Activated CD4-positive, alpha-beta T cell treated with anti-CD3 and anti-CD28 coated beads, Interleukin-2, Interleukin-6, amounts not matched to agents 100 ng/mL and 50 ng/mL, durations not matched to agents 16 hours and 8 hours (primary cell): ENCODE results near the gene ABCC12.

Experiments used
- DNase-seq: peaks from one replicate; pipeline ENCODE4 v3.0.0-alpha.2; 2020

The ABCC12 gene

DNA sequence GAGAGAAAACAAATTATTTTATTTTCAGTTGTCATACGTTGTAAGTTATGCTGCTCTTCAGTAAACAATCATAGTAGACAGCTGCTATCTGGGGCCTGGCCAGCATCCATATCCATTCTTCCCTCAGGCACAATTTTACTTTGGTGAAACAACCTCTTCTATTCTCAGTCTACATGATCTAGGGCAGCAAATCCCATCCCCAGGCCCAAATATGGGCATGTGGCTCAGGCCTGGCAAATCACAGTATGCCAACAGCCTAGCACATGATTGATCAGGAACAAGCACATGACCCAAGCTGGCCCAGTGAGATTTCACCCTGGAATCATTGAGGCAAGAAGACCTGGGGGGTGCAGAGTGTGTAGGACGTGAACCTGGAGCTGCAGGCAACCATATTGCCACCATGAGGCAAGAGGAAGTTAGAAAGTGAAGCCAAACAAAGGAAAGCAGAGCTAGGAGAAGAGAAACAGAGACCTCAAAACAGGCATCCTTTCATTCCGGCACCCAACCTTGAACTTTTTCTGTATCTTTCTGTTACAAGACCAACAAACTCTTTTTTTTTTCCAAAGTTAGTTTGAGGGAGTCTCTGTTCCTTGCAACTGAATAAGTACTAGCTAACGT, 10.3 kb upstream of the ABCC12 start:
- no peak for DNase-seq

DNA sequence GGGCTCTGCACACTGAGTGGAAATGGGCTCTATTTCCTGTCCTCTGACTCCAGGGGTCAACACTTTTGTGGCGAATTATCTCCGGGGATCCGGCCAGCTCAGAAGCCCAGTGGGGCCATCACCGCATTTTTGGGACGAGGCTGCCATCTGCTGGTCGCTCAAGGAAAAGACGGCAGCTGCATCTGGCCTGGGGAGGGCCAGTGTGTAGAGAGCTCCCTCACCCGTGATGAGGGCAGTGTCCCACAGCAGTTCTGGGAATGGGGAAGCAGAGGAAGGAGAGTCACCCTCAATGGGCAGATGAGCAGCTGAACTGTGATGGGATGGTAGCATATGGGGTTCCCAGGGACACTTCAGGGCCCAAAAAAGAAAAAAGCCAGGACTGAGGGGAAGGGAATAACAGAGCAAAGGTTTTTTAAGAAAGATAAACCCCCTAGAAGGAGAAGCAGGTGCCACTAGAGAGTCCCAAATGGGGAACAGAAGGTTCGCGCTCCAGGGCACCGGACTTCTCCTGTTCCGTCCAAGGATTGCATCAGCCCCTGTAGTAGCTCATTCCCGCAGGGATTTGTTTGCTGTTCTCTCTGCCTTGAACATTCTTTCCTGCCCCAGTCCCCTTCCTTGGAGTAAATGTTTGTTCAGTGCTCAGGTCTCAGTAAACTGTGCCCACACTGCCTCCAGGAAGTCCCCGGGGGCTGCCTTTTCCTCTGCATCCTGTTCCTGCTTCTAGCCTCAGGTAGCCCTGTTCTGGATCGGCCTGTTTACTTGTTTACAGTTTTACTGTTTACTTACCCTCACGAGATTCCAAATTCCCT, 9.3 kb upstream of the ABCC12 start:
- peak; percentile 79 for DNase-seq

DNA sequence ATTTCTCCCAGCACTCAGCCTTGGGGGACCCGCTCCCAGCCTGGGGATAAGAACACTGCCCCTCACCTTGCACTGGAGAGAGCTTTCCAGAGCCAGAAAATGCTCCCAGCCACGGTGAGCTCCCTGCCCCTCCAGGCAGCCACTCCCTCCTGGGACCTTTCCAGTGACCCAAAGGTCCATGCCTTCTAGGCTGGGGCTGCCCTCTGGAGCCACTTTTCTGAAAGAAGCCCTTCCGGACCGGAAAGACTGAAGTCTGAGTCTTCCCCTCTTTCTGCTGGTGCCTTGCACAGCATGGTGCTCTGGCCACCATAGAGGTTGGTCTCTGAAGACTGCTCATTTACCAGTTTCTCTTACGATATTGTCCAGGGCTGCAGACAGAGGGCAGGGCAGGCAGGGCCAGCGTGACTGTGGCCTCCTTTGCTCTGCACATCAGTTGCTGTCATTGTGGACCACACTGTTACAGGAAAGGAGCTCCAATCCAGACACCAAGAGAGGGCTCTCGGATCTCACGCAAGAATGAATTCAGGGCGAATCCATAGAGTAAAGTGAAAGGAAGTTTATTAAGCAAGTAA, 7.1 kb upstream of the ABCC12 start:
- DNase-seq = no peak

DNA sequence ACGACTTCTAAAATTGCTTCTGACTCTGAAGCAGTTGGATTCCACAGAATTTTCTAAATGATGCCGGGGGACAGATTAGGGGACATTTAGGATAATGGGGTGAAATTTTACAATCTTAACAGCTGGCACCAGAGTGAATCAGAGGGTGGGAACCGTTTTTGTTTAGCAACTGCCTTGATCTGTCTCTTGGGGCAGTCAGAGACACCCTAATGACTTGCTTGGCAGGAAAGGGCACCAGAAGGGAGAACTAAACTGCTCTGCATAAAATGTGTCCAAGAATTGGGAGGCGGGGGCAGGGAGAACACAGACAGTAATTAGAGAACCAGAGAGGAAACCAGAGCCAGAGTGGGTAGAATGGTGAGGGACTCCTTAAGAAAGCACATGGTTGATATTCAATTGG, 6.1 kb upstream of the ABCC12 start:
- no peak for DNase-seq

DNA sequence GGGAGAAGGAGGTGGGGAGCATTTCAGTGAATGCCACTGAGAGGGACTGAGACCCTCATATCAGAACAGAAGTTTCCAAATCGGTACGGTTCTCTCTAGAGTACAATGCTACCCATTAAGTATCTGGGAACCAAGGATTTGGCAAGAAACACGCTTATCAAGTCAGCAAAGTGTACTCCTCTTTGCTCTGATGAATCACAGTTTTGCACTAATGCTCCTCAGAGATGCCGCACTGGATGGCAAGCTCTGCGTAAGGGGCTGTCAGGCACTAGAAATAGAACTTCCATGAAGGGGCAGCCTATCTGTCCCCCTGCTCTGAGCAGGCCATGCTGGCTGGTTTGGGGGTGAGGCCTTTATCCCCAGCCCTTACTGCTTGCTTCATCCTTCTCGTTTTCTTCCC, 4.8 kb upstream of the ABCC12 start:
- DNase-seq = no peak

DNA sequence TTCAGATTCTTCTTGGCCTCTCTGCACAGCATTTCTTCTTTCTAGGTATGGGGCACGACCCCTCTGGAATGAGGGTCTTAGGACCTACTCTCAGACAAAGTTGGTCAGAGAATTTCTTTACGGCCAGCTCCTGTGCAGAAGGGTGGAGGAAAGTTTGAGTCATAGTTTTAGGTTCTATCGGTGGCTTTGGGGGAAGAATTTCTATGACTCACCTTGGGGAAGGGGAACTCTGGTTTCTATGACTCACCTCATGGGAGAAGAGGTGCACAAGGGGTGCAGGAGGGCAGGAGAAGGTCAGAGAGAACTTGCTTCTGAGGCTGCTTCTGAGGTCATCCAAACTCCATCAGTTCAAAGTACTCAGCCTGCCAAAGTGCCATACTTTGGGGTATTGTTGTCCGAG, 2.5 kb upstream of the ABCC12 start:
- DNase-seq = peak; percentile 85

DNA sequence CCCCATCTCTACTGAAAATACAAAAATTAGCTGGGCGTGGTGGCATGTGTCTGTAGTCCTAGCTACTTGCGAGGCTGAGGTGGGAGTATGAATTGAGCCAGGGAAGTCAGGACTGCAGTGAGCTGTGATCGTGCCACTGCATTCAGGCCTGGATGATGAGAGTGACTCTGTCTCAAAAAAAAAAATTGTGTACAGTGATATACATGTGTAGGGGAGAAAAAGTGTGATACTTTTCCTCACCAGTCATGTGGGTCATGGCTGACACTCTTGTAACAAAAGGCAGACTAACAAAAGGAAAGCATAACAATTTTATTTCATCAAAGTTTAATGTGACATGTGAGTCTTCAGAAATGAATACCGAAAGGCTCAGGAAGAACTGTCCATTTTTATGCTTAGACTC, 2.0 kb upstream of the ABCC12 start:
- no peak for DNase-seq

DNA sequence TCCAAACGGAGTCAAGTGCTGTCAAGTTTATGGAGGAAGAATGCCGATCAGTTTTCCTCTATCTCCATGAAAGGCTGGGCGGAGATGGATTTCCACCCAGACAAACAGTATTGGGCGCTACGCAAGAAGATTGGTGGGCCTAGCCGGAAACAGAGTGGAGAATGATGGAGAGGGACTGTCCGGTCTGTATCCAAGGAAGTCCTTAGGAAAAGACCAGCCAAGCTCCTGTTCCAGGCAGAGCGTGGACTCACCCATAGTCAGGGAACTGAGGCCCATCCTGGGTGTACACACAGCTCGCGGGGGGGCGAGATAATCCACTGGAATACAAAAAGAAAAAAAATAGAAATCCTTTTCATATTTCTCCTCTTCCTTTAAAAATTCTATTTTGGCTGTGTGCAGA, 1.5 kb upstream of the ABCC12 start:
- no peak for DNase-seq

DNA sequence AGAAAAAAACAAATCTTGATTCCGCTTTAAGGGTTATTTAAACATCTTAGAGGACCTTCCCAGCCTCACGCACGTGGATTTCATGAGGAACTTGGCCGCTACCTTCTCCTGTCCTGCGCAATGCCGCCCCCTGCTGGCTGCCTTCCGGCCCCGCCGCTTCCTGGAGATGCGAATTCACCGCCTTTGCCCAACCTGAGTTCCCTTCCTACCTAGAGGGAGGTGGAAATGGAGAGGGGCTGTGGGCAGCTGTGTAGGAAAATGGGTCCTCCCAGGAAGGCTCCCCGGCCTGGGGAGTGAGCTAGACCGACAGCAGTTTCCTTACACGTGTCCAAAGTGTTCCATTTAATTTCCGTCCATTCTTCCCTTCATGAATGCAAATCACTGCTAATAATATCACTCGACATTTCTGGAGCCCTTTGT, 1.0 kb upstream of the ABCC12 start:
- peak; percentile 87 for DNase-seq

DNA sequence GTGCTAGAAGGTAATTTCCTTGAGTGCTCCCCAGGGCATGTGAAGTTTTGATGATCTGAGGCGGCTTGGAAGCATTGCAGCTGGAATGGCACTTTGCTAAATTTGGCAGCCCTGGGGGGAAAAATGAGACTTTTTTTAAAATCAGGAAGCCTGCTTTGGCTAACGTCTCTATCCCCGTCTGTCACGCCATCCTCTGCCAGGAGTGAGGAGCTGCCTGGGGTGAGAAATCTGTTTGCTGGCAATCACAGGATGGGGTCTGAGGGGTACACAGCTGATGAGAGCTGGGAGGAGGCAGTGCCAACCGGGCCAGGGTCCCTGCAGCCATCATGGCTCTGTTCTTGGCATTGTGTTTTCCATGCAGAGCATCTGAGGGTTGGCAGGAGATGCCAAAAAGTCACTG, 2.0 kb downstream of the ABCC12 start:
- DNase-seq = no peak

DNA sequence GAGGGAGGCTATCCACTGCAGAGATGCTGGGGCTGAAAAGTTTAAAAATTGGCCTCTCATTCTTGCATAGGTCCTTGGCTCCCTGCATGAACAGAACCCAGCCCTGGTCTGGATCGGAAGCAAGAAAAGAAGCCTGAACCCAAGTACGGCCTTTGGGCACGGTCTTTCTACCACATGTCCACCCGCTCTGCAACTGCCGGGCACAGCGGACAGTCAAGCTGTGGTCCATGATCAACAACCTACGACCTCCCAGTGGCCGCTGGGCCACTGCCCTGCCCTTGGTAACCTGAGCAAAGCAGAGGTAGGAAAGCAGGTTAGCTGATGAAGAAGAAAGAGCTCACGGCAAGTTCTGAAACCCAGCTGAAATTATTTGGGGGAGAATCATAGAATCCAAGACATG, 3.6 kb downstream of the ABCC12 start:
- no peak for DNase-seq

DNA sequence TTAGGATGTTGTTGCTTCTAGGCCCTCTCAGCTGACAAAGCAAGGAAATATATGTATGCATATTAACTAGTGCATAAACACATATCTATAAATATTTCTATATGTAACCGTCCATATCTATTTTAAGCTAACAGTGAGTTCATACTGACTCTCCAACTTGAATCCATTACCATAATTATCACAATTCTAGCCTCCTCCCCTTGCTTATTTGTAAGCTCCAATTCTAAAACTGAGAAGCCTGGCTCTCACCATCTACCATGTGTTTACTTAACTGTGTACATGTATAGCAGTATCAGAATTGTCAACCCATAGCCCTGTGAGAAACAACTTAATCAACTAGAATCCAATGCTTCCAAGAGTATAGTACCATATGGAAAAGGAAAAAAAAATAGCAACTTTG, 5.1 kb downstream of the ABCC12 start:
- DNase-seq = no peak

DNA sequence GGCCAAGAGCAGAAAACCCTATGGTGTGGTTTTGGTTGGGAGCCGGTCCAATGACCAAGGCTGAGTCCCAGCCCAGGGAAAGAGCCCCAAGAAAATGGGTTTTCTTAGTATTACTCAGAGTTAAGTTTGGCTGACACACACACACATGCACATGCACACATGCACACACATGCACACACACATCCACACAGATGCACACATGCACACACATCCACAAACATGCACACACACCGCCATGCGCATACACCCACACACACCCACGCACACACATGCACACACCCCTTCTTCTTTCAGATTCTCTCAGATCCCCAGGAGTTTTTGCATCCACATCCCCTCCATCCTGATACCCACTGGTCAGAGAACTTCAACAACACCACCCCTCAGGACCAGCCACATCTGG, 9.1 kb downstream of the ABCC12 start:
- DNase-seq = no peak

DNA sequence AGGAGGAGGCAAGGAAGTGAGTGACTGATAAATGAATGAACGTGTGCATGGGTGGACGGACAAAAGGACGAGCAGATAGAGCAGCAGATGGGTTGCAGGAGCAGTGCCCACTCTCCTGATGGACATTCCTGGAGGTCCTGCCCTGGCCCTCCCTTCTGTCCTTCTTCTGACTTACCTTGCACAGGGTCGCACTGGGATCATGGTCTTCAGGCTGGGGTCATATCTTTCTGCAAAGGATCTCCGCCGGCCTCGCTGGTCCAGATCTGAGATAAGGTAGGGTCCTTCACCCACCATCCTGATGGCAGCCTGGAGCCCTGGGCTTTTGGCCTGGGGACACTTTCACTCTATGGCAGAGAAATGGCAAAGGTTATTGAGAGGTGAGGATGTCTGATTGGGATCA, 9.7 kb downstream of the ABCC12 start:
- DNase-seq = no peak

DNA sequence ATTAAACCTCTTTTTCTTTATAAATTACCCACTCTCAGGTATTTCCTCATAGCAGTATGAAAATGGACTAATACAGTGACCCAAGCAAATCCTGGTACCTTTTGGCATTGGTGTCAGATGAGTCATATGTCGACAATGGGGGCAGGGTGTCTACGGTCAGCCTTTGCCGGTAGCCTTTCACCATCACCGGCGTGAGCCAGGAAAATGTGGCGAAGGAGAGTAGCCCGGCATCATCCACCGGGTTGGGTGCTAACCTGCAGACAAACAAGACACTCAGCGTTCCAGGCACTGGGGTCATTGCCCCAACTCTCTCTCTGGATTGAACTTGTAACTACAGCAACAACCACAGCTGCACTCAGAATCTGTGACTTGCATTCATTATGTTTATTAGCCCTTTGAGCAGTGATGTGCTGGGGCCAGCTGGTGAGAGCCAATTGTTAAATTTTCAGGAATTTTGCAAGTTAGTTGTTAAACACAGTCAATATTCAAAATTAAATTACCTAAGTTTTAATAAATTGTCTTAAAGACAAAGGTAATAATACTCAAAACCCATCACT, 11.9 kb downstream of the ABCC12 start:
- no peak for DNase-seq

DNA sequence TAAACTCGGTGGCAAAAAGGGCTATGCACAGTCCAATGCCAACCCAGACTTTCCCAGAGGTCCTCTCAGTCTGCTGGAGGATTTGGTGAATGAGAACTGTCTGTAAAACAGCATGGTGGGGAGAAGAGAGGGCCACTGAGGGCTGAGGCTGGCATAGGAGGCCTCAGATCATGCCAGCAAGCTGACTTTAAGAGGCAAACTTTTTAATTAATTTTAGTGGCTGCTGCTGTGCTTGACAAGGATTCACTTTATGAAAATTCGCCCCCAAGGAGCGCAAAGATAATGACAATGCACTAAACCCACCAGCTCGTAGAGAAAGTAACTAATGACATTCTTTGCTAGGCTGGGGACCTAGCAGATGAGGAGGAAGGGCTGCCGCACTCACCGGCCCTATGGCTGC, 15.0 kb downstream of the ABCC12 start:
- DNase-seq = no peak

DNA sequence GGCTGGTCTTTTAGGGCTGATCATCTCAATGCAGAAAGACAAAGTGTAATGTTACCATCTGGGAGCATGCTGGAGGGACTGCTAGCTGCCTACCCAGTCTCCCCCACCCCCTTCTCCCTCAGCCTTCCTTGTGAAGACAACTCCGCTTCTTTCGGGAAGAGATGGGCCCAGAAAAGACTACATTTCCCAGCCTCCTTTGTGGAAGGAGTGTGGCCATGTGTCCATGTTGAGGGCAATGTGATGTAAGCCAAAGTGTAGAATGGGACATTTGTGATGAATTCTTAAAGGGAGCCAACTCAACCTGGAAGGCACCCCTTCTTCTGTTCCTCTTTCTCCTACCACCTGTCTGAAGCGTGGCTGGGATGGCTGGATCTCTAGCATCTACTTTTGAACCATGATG, 16.3 kb downstream of the ABCC12 start:
- DNase-seq = no peak

DNA sequence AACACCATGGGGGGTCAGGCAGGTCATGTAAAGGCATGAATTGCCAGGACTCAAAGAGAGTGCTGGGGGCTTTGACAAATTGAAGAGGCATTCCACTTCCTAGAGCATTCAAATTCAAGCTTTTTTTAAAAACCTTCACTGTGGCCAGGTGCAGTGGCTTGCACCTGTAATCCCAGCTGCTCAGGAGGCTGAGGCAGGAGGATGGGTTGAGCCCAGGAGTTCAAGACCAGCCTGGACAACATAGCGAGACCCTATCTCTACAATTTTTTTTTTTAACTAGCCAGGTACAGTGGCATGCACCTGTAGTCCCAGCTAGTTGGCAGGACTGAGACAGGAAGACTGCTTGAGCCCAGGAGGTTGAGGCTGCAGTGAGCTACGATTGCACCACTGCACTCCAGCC, 17.2 kb downstream of the ABCC12 start:
- DNase-seq = no peak

DNA sequence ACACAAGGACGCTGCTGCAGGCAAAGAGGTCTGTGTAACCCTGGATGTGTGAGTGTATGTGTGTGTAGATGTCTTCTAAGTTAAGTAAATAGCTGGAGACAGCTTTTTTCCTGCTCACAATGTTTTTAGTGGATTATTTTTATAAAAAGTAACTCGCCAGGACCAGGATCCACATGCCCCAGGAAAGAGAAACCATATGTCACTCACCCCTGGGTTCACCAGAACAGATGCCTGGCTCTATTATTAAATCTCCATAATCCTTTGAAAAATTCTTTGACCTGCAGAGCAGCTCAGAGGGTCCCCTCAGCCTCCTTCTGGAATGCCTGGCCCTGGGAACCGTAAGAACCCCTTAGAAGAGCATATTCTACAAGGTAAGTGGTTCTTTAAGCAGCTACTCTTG, 18.0 kb downstream of the ABCC12 start:
- DNase-seq = no peak

DNA sequence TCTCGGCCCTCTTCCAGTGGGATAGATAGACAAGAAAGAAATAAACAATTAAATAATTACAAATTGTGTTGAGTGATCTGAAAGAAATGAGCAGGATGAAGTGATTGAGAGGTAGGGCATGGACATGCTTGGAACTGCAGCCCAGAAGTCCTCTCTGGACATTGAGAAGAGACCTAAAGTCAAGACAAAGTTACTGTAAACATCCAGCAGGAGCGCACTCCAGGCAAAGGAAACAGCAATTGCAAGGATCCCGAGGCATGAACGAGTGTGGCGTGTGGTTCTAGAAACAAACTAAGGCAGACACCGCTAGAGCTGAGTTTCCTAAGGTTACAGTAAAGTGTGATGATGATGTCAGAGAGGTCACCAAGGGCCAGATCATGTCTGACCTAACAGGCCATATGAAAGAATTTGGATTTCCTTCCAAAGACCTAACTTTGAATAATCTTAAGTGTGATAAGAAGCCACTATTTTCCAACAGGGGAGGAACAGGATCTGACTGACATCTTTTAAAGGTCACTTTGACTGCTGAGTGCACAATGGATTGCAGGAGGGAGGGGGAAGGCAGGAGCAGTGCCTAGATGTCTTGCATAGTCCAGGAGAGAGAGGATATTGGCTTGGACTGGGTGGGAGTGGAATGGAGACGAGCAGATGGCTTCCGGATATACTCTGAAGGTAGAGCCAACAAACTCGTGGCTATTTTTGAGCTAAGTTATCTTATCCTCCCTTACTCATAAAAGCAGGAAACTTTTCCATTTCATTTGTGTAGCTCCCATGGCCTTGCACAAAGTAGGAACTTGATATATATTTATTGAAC, 19.0 kb downstream of the ABCC12 start:
- DNase-seq = no peak

DNA sequence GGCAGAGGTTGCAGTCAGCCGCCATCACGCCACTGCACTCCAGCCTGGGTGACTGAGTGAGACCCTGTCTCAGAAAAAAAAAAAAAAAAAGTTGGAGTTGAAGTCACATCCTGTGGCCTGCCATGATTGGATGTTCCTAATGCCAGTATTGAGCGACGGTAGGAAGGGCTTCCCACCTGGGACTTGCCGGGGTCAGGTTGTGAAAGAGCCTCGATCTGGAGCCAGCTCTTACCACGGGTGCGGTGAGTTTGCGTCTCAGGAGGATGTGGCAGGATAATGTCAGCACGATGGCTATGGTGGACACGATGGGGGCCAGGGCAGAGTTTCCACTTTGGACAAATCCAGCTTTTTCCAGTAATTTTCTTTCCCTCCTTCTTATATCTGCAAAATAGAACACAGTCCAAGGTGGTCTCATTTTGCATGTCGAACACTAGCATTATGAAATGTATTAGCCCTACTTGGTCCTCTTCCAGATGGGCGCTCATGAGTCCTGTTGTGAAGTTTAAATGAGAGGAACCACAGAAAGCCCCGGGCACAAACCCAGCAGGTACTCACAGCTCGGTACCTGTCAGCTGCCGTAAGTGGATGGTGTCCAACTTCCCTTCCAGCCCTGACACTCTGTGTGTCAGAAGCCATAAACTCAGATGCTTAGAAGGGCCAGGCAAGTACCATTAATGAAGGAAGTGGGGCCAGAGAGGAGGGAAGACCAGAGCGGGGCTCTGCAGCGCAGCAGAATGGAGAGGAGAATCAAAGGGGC, 22.2 kb downstream of the ABCC12 start:
- no peak for DNase-seq

DNA sequence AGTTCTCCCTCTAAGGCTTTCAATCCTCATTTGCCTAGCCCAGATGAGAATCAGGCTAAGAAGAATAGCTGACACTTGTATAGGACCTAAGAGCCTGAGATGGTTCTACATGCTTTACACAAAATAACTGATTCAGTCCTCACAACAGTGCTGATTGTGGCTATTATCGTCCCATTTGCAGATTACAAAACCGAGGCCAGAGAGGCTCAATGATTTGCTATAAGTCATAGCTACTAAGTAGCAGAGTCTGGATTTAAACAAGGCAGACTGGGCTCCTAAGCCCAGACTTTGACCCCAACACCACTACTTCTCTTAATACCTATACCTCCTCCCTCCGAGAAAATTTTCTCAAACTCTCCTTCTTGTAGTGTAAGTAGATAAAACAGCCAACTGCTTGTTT, 23.1 kb downstream of the ABCC12 start:
- no peak for DNase-seq
